Measurements from ENCODE around the gene ANKRD24. TPM values are rescaled to one million over a fixed set of nuclear protein-coding genes. Genes with fewer than 3 reads are reported as not detected.

The ANKRD24 gene
- total and polyA plus RNA-seq, 2 experiments from 2014 or later, result 3.7 to 18.0 TPM

GRCh38 chr19:4185413-4186086, 3.1 kb downstream of the ANKRD24 start:
- Histone ChIP-seq H3K79me2 (replicated peaks; ENCODE audit: insufficient read depth) (no peaks in the 10 kb centered on the region; the same call in 1 of the 2 replicates), H3F3A (replicated peaks; ENCODE audit: low read depth) (peaks cover 3% of the 10 kb centered on the region; the same call in 1 of the 2 replicates), H2AFZ (no peak overlapping the region), H3K27me3 (ENCODE audit: insufficient read depth) (no peaks in the 10 kb centered on the region), H3K27ac (ENCODE audit: low read depth) (no peak overlapping the region), H3K36me3 (ENCODE audit: insufficient read depth) (no peaks in the 10 kb centered on the region), H3K4me1 (ENCODE audit: insufficient read depth) (peaks cover 7% of the 10 kb centered on the region; the same call in 1 of the 2 replicates), H3K4me3 (no peak overlapping the region), H3K9me2 (ENCODE audit: insufficient read depth) (no peaks in the 10 kb centered on the region), H4K20me1 (replicated peaks; ENCODE audit: insufficient read depth) (no peaks in the 10 kb centered on the region), H3K4me2 (no peak overlapping the region)
- Mint-ChIP-seq H3K4me1 (no peaks in the 10 kb centered on the region; the same call in 2 of the 3 replicates), H3K4me3 (no peak overlapping the region; the same call in 2 of the 3 replicates), H3K27me3 (ENCODE audit: insufficient read depth, low read depth, poor library complexity) (peaks cover 14% of the 10 kb centered on the region), H3K9me3 (no peaks in the 10 kb centered on the region; the same call in 1 of the 3 replicates), H3K27ac (no peak overlapping the region), H3K36me3 (ENCODE audit: low read depth) (no peaks in the 10 kb centered on the region)
- no peak for ATAC-seq
- no peak for DNase-seq (ENCODE audit: low spot score)
- TF ChIP-seq ZNF114 (CRISPR knock-in tag; IDR thresholded peaks at IDR 0.05) (no peak), ZNF462 (CRISPR knock-in tag; IDR thresholded peaks at IDR 0.05) (no peak), ETS1 (IDR thresholded peaks at IDR 0.05) (no peak), EZH2phosphoT487 (IDR thresholded peaks at IDR 0.05; ENCODE audit: unreplicated experiment) (no peak), STAT1 (IDR thresholded peaks at IDR 0.05; ENCODE audit: unreplicated experiment) (no peak)
